C4-2B (cell line): ENCODE data around the gene REC114.

Experiments
- ZFX ChIP-seq: fragments of 450-650 bp; IDR thresholded peaks from 2 replicates; pipeline ENCODE4 v1.6.1; 2017
- TF ChIP-seq, protein P1 (sequence below): fragments of 450-650 bp; conservative IDR thresholded peaks from 2 replicates; pipeline ENCODE4 v1.5.1; 2017; ENCODE audit warnings: mild to moderate bottlenecking

DNA sequence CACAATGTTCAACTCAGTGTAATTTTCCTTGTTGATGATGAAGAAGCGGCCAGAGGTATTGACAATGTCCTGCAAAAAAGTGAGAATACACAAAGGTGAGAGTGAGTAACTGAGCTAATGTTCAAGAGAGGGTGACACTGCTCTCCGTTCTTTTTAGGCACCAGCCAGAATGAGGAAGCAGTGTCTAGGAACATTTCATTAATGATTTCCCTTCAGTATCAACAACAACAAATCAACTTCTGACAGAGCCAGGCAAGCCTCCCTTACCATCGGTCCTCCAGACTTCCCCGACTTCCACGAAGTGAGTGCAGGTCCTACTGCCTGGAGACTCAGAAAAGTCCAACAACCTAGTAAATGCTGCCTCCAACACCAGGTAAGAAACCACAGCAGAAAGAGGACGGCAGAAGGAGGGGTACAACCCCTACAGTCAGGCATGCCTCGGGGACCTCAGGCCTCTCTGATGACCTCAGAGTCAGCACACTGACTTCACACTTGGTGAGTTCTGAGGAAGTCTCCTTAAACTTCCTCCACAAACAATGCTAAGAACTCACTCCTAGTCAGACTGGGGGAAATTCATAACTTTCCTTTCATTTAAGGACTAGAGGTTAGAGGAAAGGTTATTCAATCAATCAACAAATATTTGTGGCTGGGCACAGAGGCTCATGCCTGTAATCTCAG lies 127.5 kb downstream of the REC114 start:
- TF ChIP-seq, protein P1, sequence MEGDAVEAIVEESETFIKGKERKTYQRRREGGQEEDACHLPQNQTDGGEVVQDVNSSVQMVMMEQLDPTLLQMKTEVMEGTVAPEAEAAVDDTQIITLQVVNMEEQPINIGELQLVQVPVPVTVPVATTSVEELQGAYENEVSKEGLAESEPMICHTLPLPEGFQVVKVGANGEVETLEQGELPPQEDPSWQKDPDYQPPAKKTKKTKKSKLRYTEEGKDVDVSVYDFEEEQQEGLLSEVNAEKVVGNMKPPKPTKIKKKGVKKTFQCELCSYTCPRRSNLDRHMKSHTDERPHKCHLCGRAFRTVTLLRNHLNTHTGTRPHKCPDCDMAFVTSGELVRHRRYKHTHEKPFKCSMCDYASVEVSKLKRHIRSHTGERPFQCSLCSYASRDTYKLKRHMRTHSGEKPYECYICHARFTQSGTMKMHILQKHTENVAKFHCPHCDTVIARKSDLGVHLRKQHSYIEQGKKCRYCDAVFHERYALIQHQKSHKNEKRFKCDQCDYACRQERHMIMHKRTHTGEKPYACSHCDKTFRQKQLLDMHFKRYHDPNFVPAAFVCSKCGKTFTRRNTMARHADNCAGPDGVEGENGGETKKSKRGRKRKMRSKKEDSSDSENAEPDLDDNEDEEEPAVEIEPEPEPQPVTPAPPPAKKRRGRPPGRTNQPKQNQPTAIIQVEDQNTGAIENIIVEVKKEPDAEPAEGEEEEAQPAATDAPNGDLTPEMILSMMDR: no peak
- TF ChIP-seq ZFX: no peak
